Endothelial cell of umbilical vein (primary cell): Measurements from ENCODE around the gene BABAM2. TPM values are rescaled to one million over a fixed set of nuclear protein-coding genes. Genes with fewer than 3 reads are reported as not detected.

Experiments
- BruUV-seq: library from RNA; stranded (reverse); fragments of 400-500 nt; replicated peaks from 2 replicates; lab custom pipeline; 2021; lab: Mats Ljungman, UMichigan
- CTCF ChIA-PET: fragments of 300-600, 350-600 bp; sonication (Branson Sonifier 250); formaldehyde crosslinking; loops from one replicate; lab custom pipeline; 2021; ENCODE audit warnings: antibody characterized with exemption, inconsistent platforms; lab: Charles Lee
- POLR2A ChIA-PET: fragments of 300-600, 350-600 bp; sonication (Branson Sonifier 250); formaldehyde crosslinking; loops from one replicate; lab custom pipeline; 2021; ENCODE audit warnings: antibody characterized with exemption, inconsistent platforms; lab: Charles Lee
- DNase-seq: peaks from one replicate; pipeline ENCODE4 v3.0.0-alpha.2; 2011; ENCODE audit warnings: low read depth, low spot score
- FAIRE-seq: peaks from 2 replicates; lab custom pipeline; 2011; peaks lifted over from hg19 to GRCh38; lab: Jason Lieb, UNC
- H2AFZ ChIP-seq: 2 replicates; pipeline ENCODE4 v1.6.0; 2012; ENCODE audit warnings: low read depth, low read length, control low read depth, inconsistent platforms
- H3K27ac ChIP-seq: 2 replicates; pipeline ENCODE4 v1.5.1; 2011; ENCODE audit warnings: low read depth, mild to moderate bottlenecking, control low read depth, low read length, moderate library complexity; ENCODE audit not compliant: insufficient read depth
- H3K27me3 ChIP-seq, 2 experiments: 2 replicates each; pipeline versions ENCODE4 v1.6.0 to v1.6.1; 2011; ENCODE audit warnings: low read length in 2 of 2, mixed read lengths in 1 of 2; ENCODE audit not compliant: control insufficient read depth in 2 of 2, insufficient read depth in 2 of 2
- H3K36me3 ChIP-seq, 2 experiments: 2 replicates in 1 of 2; 3 replicates in 1 of 2; pipeline ENCODE4 v1.5.1; 2011; ENCODE audit warnings: low read length in 2 of 2, mild to moderate bottlenecking in 1 of 2, moderate library complexity in 1 of 2; ENCODE audit not compliant: control insufficient read depth in 2 of 2, insufficient read depth in 2 of 2; ENCODE audit errors: extremely low read depth in 1 of 2
- H3K4me1 ChIP-seq: 3 replicates; pipeline ENCODE4 v1.5.1; 2011; ENCODE audit warnings: mild to moderate bottlenecking, low read length; ENCODE audit not compliant: control insufficient read depth, insufficient read depth; ENCODE audit errors: extremely low read depth
- H3K4me2 ChIP-seq: 2 replicates; pipeline ENCODE4 v1.6.1; 2011; ENCODE audit warnings: low read length, control low read depth, mixed read lengths; ENCODE audit not compliant: insufficient read depth
- H3K4me3 ChIP-seq, 3 experiments: fragments of 200-600 bp in 1 of 3; sonication (generic), shearing (Covaris generic) in 1 of 3; replicated peaks in 1 of 3; 2 replicates each; pipeline ENCODE4 v1.5.1; 2011 to 2016; ENCODE audit warnings: control low read depth in 3 of 3, low read length in 3 of 3, mild to moderate bottlenecking in 2 of 3, inconsistent platforms in 1 of 3, low read depth in 1 of 3, moderate library complexity in 1 of 3; ENCODE audit not compliant: insufficient read depth in 1 of 3
- H3K79me2 ChIP-seq: 2 replicates; pipeline ENCODE4 v1.6.0; 2012; ENCODE audit warnings: low read length, inconsistent platforms; ENCODE audit not compliant: control insufficient read depth, insufficient read depth
- H3K9ac ChIP-seq: replicated peaks from 2 replicates; pipeline ENCODE3; 2011; ENCODE audit warnings: low read length, control low read depth; ENCODE audit not compliant: insufficient read depth; ENCODE audit errors: extremely low read depth
- H3K9me1 ChIP-seq: replicated peaks from 3 replicates; pipeline ENCODE4 v1.6.0; 2011; ENCODE audit warnings: mild to moderate bottlenecking, low read length; ENCODE audit not compliant: control insufficient read depth, insufficient read depth; ENCODE audit errors: extremely low read depth
- H3K9me3 ChIP-seq: replicated peaks from 2 replicates; pipeline ENCODE4 v1.5.1; 2012; ENCODE audit warnings: low read length, inconsistent platforms; ENCODE audit not compliant: control insufficient read depth, insufficient read depth
- H4K20me1 ChIP-seq: replicated peaks from 2 replicates; pipeline ENCODE3; 2011; ENCODE audit warnings: mild to moderate bottlenecking, low read length; ENCODE audit not compliant: control insufficient read depth, insufficient read depth; ENCODE audit errors: extremely low read depth
- EZH2 ChIP-seq: IDR thresholded peaks from 2 replicates; pipeline ENCODE4 v1.6.1; 2012; ENCODE audit warnings: borderline replicate concordance, low read depth, mild to moderate bottlenecking, moderate library complexity, low read length, inconsistent platforms; ENCODE audit not compliant: severe bottlenecking
- FOS ChIP-seq: IDR thresholded peaks from 2 replicates; pipeline ENCODE4 v1.6.1; 2011; ENCODE audit warnings: mild to moderate bottlenecking, low read length, moderate library complexity, borderline replicate concordance; ENCODE audit not compliant: insufficient read depth
- GATA2 ChIP-seq: IDR thresholded peaks from 2 replicates; pipeline ENCODE4 v1.7.0; 2011; ENCODE audit warnings: low read depth, mild to moderate bottlenecking, moderate library complexity, mixed read lengths, low read length; ENCODE audit not compliant: insufficient read length, insufficient read depth
- JUN ChIP-seq: IDR thresholded peaks from 2 replicates; pipeline ENCODE4 v1.6.1; 2011; ENCODE audit warnings: borderline replicate concordance, low read depth; ENCODE audit not compliant: insufficient read length, insufficient read depth
- MYC ChIP-seq: IDR thresholded peaks from one replicate; pipeline ENCODE4 v1.6.1; 2011; ENCODE audit warnings: mild to moderate bottlenecking, low read depth, low read length
- POLR2A ChIP-seq: IDR thresholded peaks from 2 replicates; pipeline ENCODE4 v1.6.1; 2012; ENCODE audit warnings: low read depth, mild to moderate bottlenecking, control low read depth, low read length
- POLR2AphosphoS5 ChIP-seq: IDR thresholded peaks from 2 replicates; pipeline ENCODE4 v1.6.1; 2012; ENCODE audit warnings: low read depth, mild to moderate bottlenecking, control low read depth, low read length, moderate library complexity; ENCODE audit not compliant: insufficient read depth
- dilution Hi-C: fragments of 300-500 bp; cut with MboI; formaldehyde crosslinking; loops from one replicate; pipeline ENCODE4 v1.15.0; 2019; ENCODE audit warnings: low sequenced_read_pairs; ENCODE audit not compliant: extremely low pct_ligation_motif_present
- intact Hi-C: fragments of 100-400 bp; cut with micrococcal nuclease; formaldehyde crosslinking; loops from one replicate; pipeline ENCODE4 v1.10.0; 2022
- polyA plus RNA-seq, 4 experiments: library from polyadenylated mRNA; depleted of rRNA in 3 of 4; stranded (reverse) in 3 of 4; unstranded in 1 of 4; fragments of >200 nt; gene quantifications; 2 replicates each; pipeline versions ENCODE4 v1.2.1 to v1.2.3, GENCODE V29; 2011 to 2012; ENCODE audit warnings: missing spikeins in 1 of 4
- total RNA-seq: library from RNA; stranded (reverse); gene quantifications from 2 replicates; pipeline ENCODE4 v1.2.3, GENCODE V29; 2021
- TF ChIP-seq, protein P1 (sequence below), 2 donors: IDR thresholded peaks; 1 replicate in 1 of 2; 2 replicates in 1 of 2; pipeline ENCODE4 v1.5.1; 2011; ENCODE audit warnings: low read length in 2 of 2, mild to moderate bottlenecking in 2 of 2, moderate library complexity in 2 of 2, control low read depth in 1 of 2, inconsistent platforms in 1 of 2, low read depth in 1 of 2; ENCODE audit not compliant: insufficient read depth in 1 of 2; ENCODE audit errors: extremely low read depth in 1 of 2
- TF ChIP-seq, protein P2 (sequence below): IDR thresholded peaks from 2 replicates; pipeline ENCODE4 v1.6.1; 2011; ENCODE audit not compliant: insufficient read depth, insufficient read length

BABAM2 gene
- total and polyA plus RNA-seq, 2 donors (not counting 3 experiments of a cell fraction or from before 2014, with no cell fraction given): 19.9 to 27.6 TPM

- intact Hi-C loops: no loop called here
- BruUV-seq: no TSS peak
- H4K20me1 ChIP-seq: no peaks in the 10 kb centered on the region
- H3K4me1 ChIP-seq: peaks cover 36% of the 10 kb centered on the region
- H3K27ac ChIP-seq: no peak overlapping the region
- no peaks in the 10 kb centered on the region for H3K36me3 ChIP-seq
- H3K4me2 ChIP-seq: no peak overlapping the region
- ChIA-PET POLR2A (interaction anchor here (0.6 kb wide), 1 partner anchor 28 kb away, joined by 4 read pairs; no protein-coding TSS in a partner anchor), CTCF (interaction anchor here (1.3 kb wide), 1 partner anchor 19 kb away, joined by 3 read pairs; no protein-coding TSS in a partner anchor)
- H3K27me3 ChIP-seq: no peaks in the 10 kb centered on the region
- no peak overlapping the region for H2AFZ ChIP-seq
- H3K9ac ChIP-seq: no peak overlapping the region
- dilution Hi-C loops: no loop called here
- TF ChIP-seq FOS (no peak), MYC (no peak), POLR2AphosphoS5 (no peak), POLR2A (no peak), GATA2 (no peak), JUN (no peak), EZH2 (no peak)
- TF ChIP-seq, protein P1, sequence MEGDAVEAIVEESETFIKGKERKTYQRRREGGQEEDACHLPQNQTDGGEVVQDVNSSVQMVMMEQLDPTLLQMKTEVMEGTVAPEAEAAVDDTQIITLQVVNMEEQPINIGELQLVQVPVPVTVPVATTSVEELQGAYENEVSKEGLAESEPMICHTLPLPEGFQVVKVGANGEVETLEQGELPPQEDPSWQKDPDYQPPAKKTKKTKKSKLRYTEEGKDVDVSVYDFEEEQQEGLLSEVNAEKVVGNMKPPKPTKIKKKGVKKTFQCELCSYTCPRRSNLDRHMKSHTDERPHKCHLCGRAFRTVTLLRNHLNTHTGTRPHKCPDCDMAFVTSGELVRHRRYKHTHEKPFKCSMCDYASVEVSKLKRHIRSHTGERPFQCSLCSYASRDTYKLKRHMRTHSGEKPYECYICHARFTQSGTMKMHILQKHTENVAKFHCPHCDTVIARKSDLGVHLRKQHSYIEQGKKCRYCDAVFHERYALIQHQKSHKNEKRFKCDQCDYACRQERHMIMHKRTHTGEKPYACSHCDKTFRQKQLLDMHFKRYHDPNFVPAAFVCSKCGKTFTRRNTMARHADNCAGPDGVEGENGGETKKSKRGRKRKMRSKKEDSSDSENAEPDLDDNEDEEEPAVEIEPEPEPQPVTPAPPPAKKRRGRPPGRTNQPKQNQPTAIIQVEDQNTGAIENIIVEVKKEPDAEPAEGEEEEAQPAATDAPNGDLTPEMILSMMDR (IDR thresholded peaks at IDR 0.05; ENCODE audit: extremely low read depth in 1 of 2, insufficient read depth in 1 of 2, low read depth in 1 of 2, low read length in 2 of 2): no peak
- TF ChIP-seq, protein P2, sequence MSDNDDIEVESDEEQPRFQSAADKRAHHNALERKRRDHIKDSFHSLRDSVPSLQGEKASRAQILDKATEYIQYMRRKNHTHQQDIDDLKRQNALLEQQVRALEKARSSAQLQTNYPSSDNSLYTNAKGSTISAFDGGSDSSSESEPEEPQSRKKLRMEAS: no peak
- H3K79me2 ChIP-seq: no peaks in the 10 kb centered on the region
- no peak for DNase-seq
- H3K4me3 ChIP-seq: no peak overlapping the region
- FAIRE-seq: no peak
- H3K9me3 ChIP-seq: no peaks in the 10 kb centered on the region
- H3K9me1 ChIP-seq: no peaks in the 10 kb centered on the region
Measured at GRCh38 chr2:28362991-28363521, 472.5 kb downstream of the BABAM2 start.
